Skeletal muscle tissue (tissue), 4 donors: Measurements from ENCODE around the gene TIMM13. TPM values are rescaled to one million over a fixed set of nuclear protein-coding genes. Genes with fewer than 3 reads are reported as not detected.

Source experiments
- H3K27ac ChIP-seq: one replicate; pipeline ENCODE4 v1.7.0; 2013; ENCODE audit warnings: mild to moderate bottlenecking, low read depth, low read length, inconsistent platforms
- H3K27me3 ChIP-seq, 3 donors: one replicate each; pipeline ENCODE4 v1.7.0; 2013; ENCODE audit warnings: low read length in 3 of 3; ENCODE audit not compliant: control insufficient read depth in 3 of 3, insufficient read depth in 3 of 3
- H3K36me3 ChIP-seq, 3 donors: one replicate each; pipeline ENCODE4 v1.7.0; 2013; ENCODE audit warnings: low read length in 3 of 3; ENCODE audit not compliant: control insufficient read depth in 3 of 3, insufficient read depth in 3 of 3
- H3K4me1 ChIP-seq, 3 donors: one replicate each; pipeline ENCODE4 v1.7.0; 2013; ENCODE audit warnings: low read length in 3 of 3, mild to moderate bottlenecking in 3 of 3; ENCODE audit not compliant: control insufficient read depth in 3 of 3, insufficient read depth in 3 of 3
- H3K4me3 ChIP-seq, 3 donors: one replicate each; pipeline ENCODE4 v1.7.0; 2013; ENCODE audit warnings: low read length in 3 of 3
- H3K9ac ChIP-seq, 3 donors: one replicate each; pipeline ENCODE4 v1.7.0; 2013; ENCODE audit warnings: low read length in 3 of 3, mild to moderate bottlenecking in 3 of 3, moderate library complexity in 2 of 3, low read depth in 1 of 3
- H3K9me3 ChIP-seq, 3 donors: one replicate each; pipeline ENCODE4 v1.7.0; 2013; ENCODE audit warnings: low read length in 3 of 3; ENCODE audit not compliant: control insufficient read depth in 3 of 3
- total RNA-seq: library from RNA; depleted of rRNA; stranded (reverse); fragments of >200 nt; gene quantifications from one replicate; pipeline ENCODE4 v1.2.3, GENCODE V29; 2014
- donor health status: Osteomylitis.

TIMM13 gene
- total RNA-seq, 1 donor from 2014 or later = 29.7 TPM

DNA sequence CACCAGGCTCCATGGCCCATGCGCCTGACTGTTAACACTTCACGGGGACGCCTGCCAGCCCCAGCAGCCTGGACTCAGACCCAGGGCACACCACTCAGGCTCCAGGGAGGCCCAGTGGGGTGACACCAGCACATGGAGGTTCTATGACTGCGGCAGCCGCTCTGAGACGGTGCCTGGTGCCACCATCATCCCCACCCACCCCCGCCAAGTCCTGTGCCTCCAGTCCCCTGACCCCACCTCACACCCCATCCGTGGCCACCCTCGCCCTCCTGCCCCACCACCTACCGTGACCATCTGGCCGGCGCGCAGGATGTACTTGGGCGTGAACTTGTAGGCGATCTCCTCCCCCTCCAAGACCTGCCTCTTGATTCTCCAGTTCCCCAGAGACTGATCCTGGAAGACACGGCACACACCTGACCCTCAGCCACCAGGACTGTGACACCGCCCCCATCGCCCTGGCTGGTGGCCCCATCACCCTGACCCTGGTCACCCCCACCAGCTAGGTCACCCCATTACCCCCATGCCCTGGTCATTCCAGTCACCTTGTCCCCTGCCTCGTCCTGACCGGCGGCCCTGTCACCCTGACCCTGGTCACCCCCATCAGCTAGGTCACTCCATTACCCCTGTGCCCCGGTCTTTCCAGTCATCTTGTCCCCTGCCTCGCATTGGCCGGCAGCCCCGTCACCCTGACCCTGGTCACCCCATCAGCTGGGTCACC lies 4.9 kb upstream of the TIMM13 start:
- no peaks in the 10 kb centered on the region for H3K27me3 ChIP-seq
- no peaks in the 10 kb centered on the region for H3K9me3 ChIP-seq
- H3K36me3 ChIP-seq = peaks cover 4 to 18% (median 16%) of the 10 kb centered on the region in 3 donors
- peaks cover 9 to 15% (median 12%) of the 10 kb centered on the region in 3 donors for H3K4me1 ChIP-seq
- H3K27ac ChIP-seq = no peak overlapping the region
- no peak overlapping the region for H3K4me3 ChIP-seq
- H3K9ac ChIP-seq = no peak overlapping the region

- no peaks in the 10 kb centered on the region for H3K27me3 ChIP-seq
- no peak overlapping the region for H3K4me3 ChIP-seq
- H3K9me3 ChIP-seq = no peaks in the 10 kb centered on the region
- peaks cover 4 to 18% (median 17%) of the 10 kb centered on the region in 3 donors for H3K36me3 ChIP-seq
- no peak overlapping the region for H3K27ac ChIP-seq
- H3K9ac ChIP-seq = no peak overlapping the region
- H3K4me1 ChIP-seq = peaks cover 16 to 20% (median 19%) of the 10 kb centered on the region in 3 donors
Measured at GRCh38 chr19:2431318-2432055, 4.1 kb upstream of the TIMM13 start.

DNA sequence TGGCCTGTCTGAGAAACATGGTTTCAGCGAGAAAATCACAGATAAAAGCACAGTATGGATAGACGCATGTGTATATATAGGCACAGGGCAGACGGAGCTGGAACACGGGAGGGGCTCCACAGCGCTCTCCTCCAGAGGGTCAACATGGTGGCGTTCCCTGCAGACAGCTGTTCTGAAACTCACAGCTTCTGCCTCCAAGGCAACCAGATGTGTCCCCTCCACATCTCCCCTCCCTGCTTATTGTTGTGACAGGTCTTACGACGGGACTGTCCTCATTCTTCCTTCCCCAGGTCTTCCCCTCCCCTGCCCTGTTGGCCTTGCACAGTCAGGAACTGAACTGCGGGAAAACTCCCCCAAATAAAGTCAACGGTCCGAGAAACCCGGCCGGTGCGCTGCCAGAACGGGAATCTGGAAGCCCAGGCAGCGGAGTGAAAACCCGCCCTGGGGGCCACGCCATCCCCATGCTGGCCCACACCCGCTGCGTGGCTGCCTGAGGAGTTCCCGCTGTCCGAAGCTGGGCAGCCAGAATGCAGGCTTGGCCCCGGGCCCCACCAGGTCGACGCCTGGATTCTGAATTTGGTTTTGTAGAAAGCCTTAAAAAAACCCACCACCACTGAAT lies 2.6 kb upstream of the TIMM13 start:
- no peaks in the 10 kb centered on the region for H3K27me3 ChIP-seq
- H3K9ac ChIP-seq = no peak overlapping the region
- H3K4me3 ChIP-seq = no peak overlapping the region
- no peaks in the 10 kb centered on the region for H3K9me3 ChIP-seq
- H3K4me1 ChIP-seq = peaks cover 27 to 32% (median 31%) of the 10 kb centered on the region in 3 donors
- H3K36me3 ChIP-seq = peaks cover 4 to 21% (median 21%) of the 10 kb centered on the region in 3 donors
- no peak overlapping the region for H3K27ac ChIP-seq

GRCh38 chr19:2428756-2429711 lies 1.6 kb upstream of the TIMM13 start:
- Histone ChIP-seq H3K9me3 (no peaks in the 10 kb centered on the region), H3K4me1 (peaks cover 27 to 32% (median 31%) of the 10 kb centered on the region in 3 donors), H3K36me3 (peaks cover 0 to 21% (median 15%) of the 10 kb centered on the region in 3 donors), H3K27me3 (no peaks in the 10 kb centered on the region), H3K4me3 (peak overlapping the region; percentile 88 to 96 (median 95)), H3K9ac (peak overlapping the region in 2 of 3 donors; percentile 97), H3K27ac (peak overlapping the region; percentile 98)

DNA sequence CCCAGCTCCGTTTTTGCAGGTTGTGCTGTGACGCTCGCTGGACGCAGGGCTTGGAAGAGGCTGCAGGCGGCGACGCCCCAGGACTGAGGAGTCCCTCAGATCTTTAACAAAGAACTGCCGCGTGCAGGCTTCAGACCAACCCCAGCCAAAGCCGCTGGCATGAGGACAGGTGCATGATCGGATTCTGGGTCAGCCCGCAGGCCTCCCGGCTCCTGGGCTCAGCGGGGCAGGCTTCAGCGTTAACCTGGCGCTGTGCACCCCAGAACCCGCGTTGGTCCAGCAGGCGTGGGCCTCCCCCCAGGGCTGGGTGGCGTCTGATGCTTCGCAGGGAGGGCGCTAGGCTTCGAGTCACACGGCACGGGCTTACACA lies 920 bp upstream of the TIMM13 start:
- Histone ChIP-seq H3K4me1 (peaks cover 30 to 35% (median 32%) of the 10 kb centered on the region in 3 donors), H3K9ac (peak overlapping the region; percentile 92 to 97 (median 97)), H3K4me3 (peak overlapping the region; percentile 88 to 96 (median 95)), H3K27ac (peak overlapping the region; percentile 98), H3K36me3 (peaks cover 0 to 18% (median 13%) of the 10 kb centered on the region in 3 donors), H3K9me3 (no peaks in the 10 kb centered on the region), H3K27me3 (no peaks in the 10 kb centered on the region)

GRCh38 chr19:2426611-2427428 lies 566 bp downstream of the TIMM13 start:
- Histone ChIP-seq H3K4me3 (peak overlapping the region; percentile 81 to 96 (median 95)), H3K4me1 (peaks cover 34 to 40% (median 36%) of the 10 kb centered on the region in 3 donors), H3K36me3 (peaks cover 0 to 15% (median 11%) of the 10 kb centered on the region in 3 donors), H3K27me3 (no peaks in the 10 kb centered on the region), H3K9me3 (no peaks in the 10 kb centered on the region), H3K9ac (peak overlapping the region; percentile 92 to 97 (median 97)), H3K27ac (peak overlapping the region; percentile 98)

DNA sequence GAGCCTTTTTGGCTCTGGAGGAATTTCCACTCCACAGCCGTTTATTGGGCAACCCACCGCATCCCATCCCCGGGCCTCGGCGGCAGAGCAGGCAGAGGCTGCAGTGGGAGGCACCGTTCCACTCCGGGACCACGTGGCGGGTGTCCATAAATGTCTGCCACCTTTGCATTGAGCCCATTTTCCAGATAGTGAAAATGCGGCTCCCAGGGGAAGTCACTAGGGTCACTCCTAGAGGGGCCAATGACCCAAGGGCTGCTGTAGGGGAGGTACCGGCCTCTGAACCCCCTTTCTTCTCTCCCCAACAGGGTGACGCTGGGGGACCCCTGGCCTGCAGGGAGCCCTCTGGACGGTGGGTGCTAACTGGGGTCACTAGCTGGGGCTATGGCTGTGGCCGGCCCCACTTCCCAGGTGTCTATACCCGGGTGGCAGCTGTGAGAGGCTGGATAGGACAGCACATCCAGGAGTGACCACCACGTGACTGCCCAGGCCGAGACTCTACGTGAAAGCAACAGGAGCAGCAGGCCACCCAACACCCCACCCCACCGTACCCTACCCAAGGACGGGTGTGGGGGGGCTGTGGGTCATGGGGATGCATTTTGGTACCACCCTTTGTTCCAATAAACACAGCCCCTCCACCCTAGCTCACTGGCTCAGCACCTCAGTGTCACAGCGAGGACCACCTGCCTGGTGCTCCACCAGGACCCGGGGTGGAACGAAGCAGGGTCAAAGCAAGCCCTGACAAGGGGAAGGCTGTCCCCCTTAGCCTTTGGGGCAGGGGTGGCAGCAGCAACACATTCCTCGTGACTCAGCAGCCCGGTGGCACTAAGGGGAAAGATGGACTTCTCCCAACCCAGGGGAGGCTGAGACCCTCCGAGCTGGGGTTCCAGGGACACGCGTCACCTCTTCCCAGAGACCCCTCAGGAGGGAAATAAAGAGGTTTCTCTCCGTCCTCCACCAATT lies 1.5 kb downstream of the TIMM13 start:
- Histone ChIP-seq H3K9ac (peak overlapping the region; percentile 61 to 97 (median 92)), H3K9me3 (no peaks in the 10 kb centered on the region), H3K27ac (no peak overlapping the region), H3K27me3 (no peaks in the 10 kb centered on the region), H3K36me3 (peaks cover 0 to 7% (median 5%) of the 10 kb centered on the region in 3 donors), H3K4me3 (peak overlapping the region; percentile 81 to 96 (median 95)), H3K4me1 (peaks cover 34 to 40% (median 36%) of the 10 kb centered on the region in 3 donors)
